Erythroblast (primary cell): ENCODE data around the gene KCNMA1.

Experiments
- GATA1 ChIP-seq: IDR thresholded peaks from 2 replicates; pipeline ENCODE4 v1.6.1; 2011; ENCODE audit warnings: low read depth, mild to moderate bottlenecking, control low read depth, low read length, moderate library complexity
- POLR2A ChIP-seq: IDR thresholded peaks from 2 replicates; pipeline ENCODE4 v1.6.1; 2011; ENCODE audit warnings: mild to moderate bottlenecking, low read length

GRCh38 chr10:77038407-77038806 lies 599.2 kb downstream of the KCNMA1 start:
- TF ChIP-seq POLR2A (no peak), GATA1 (no peak)
